MM.1S (cell line): ENCODE measurements around the gene SLIT3.

ENCODE experiments used
- DNase-seq: peaks from one replicate; pipeline ENCODE4 v3.0.0-alpha.2; 2015
- H2AFZ ChIP-seq: fragments of 300-600 bp; sonication (generic); 2 replicates; pipeline ENCODE4 v1.6.0; 2016; ENCODE audit warnings: antibody characterized with exemption, low read length
- H3F3A ChIP-seq: fragments of 300-600 bp; sonication (generic); 2 replicates; pipeline ENCODE4 v1.6.1; 2016; ENCODE audit warnings: mild to moderate bottlenecking, antibody characterized with exemption, low read length, moderate library complexity, mixed read lengths; ENCODE audit not compliant: insufficient read depth
- H3K27ac ChIP-seq: fragments of 300-600 bp; sonication (generic); 2 replicates; pipeline ENCODE4 v1.5.1; 2016; ENCODE audit warnings: mild to moderate bottlenecking, low read length
- H3K27me3 ChIP-seq: fragments of 300-600 bp; sonication (generic); replicated peaks from 2 replicates; pipeline ENCODE4 v1.6.0; 2016; ENCODE audit warnings: low read length; ENCODE audit not compliant: insufficient read depth
- H3K36me3 ChIP-seq: fragments of 300-600 bp; sonication (generic); replicated peaks from 2 replicates; pipeline ENCODE4 v1.6.1; 2016; ENCODE audit warnings: mild to moderate bottlenecking, low read length, mixed read lengths; ENCODE audit not compliant: insufficient read depth
- H3K4me1 ChIP-seq: fragments of 300-600 bp; sonication (generic); 2 replicates; pipeline ENCODE4 v1.6.1; 2016; ENCODE audit warnings: low read length, mixed read lengths
- H3K4me2 ChIP-seq: fragments of 300-600 bp; sonication (generic); 2 replicates; pipeline ENCODE4 v1.6.0; 2016; ENCODE audit warnings: low read depth, low read length
- H3K4me3 ChIP-seq: fragments of 300-600 bp; sonication (generic); 2 replicates; pipeline ENCODE4 v1.5.1; 2016; ENCODE audit warnings: low read length, mixed read lengths
- H3K79me2 ChIP-seq: fragments of 300-600 bp; sonication (generic); 2 replicates; pipeline ENCODE4 v1.6.1; 2016; ENCODE audit warnings: mixed run types, low read length, mixed read lengths
- H3K9ac ChIP-seq: fragments of 300-600 bp; sonication (generic); 2 replicates; pipeline ENCODE4 v1.6.1; 2016; ENCODE audit warnings: low read length, mixed read lengths
- H3K9me2 ChIP-seq: fragments of 300-600 bp; sonication (generic); replicated peaks from 2 replicates; pipeline ENCODE4 v1.6.1; 2016; ENCODE audit warnings: mild to moderate bottlenecking, low read length, mixed read lengths; ENCODE audit not compliant: insufficient read depth
- H3K9me3 ChIP-seq: fragments of 300-600 bp; sonication (generic); replicated peaks from 2 replicates; pipeline ENCODE4 v1.6.1; 2016; ENCODE audit warnings: mild to moderate bottlenecking, low read length, mixed read lengths; ENCODE audit not compliant: insufficient read depth
- H4K20me1 ChIP-seq: fragments of 300-600 bp; sonication (generic); 2 replicates; pipeline ENCODE4 v1.6.1; 2016; ENCODE audit warnings: mild to moderate bottlenecking, low read length, moderate library complexity, mixed read lengths; ENCODE audit not compliant: insufficient read depth
- CTCF ChIP-seq: fragments of 300-600 bp; sonication (generic); IDR thresholded peaks from 2 replicates; pipeline ENCODE4 v1.5.1; 2016; ENCODE audit warnings: antibody characterized with exemption, low read length, mixed read lengths
- EZH2 ChIP-seq: fragments of 300-600 bp; sonication (generic); optimal IDR thresholded peaks from 2 replicates; pipeline ENCODE3; 2017; ENCODE audit warnings: low read depth, mild to moderate bottlenecking, antibody characterized with exemption, low read length, mixed read lengths
- EZH2phosphoT487 ChIP-seq: fragments of 300-600 bp; sonication (generic); IDR thresholded peaks from 2 replicates; pipeline ENCODE4 v1.6.1; 2018; ENCODE audit warnings: antibody characterized with exemption, low read length

SLIT3 gene

DNA sequence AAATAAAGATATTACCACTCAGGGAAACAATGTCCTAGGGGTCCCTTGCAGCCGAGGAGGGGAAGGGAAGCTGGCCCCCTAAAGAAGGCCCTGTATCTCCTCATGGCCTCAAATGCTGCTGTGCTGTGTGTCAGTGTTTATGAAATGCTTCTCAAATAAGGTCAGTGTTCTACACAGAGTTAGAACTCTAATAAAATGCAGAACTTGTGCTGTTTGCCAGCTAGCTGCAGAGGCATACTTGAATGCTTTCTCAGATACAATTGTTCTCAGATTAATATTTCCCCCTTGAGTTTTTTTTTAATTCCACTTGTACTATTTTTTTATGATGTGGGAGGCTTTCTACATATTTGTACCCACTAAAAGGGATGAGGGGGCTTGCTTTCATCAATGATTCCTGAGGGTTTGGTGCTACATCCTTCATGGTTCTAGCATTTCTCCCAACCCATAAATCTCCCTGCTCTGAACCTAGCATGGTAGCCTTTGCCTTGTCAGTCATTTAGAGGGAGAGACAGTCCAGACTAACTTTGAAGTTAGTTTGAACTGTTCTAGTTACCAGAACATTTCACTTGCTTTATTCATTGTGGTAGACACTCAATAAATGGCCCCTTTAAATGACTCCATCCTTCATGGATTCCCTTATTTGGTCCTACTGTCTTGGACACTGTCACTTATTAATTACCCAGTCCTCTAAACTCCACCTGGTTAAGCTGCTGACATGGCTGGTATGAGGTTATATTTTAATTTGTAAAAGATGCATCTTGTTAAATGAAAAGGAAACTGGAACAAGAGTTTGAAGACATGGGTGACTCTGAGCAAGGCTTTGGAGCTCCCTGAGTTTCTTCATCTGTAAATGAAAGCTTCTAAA, 12.6 kb downstream of the SLIT3 start:
- H3K27me3 ChIP-seq: no peaks in the 10 kb centered on the region
- H3K4me1 ChIP-seq: no peaks in the 10 kb centered on the region
- no peaks in the 10 kb centered on the region for H3K79me2 ChIP-seq
- no peak overlapping the region for H3K9ac ChIP-seq
- no peak for TF ChIP-seq EZH2
- TF ChIP-seq EZH2phosphoT487: no peak
- no peak for TF ChIP-seq CTCF
- no peak overlapping the region for H3K4me2 ChIP-seq
- H3K4me3 ChIP-seq: no peak overlapping the region
- no peaks in the 10 kb centered on the region for H3K9me2 ChIP-seq
- H2AFZ ChIP-seq: no peak overlapping the region
- no peaks in the 10 kb centered on the region for H3K36me3 ChIP-seq
- no peaks in the 10 kb centered on the region for H3F3A ChIP-seq
- H3K9me3 ChIP-seq: no peaks in the 10 kb centered on the region
- no peaks in the 10 kb centered on the region for H4K20me1 ChIP-seq
- no peak for DNase-seq
- no peak overlapping the region for H3K27ac ChIP-seq

DNA sequence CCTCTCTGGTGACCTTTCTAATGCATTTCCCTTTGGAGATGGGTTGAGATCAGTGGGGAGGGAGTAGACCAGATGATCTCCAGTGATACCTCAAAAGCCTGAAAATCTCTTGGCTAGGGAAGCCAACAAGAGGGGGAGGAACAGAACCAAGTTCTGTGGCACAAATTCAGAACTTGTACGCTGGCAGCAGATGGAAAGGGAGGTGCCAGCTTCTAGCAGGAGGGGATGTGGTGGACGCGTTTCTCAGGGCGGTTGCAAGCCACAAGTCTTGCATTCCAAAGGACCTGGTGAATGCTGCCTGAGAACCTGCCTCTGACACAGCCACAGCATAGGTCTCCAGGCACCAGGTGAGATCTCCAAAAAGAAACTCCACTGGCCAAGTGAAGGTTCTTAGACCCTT, 13.4 kb downstream of the SLIT3 start:
- no peak overlapping the region for H3K4me2 ChIP-seq
- DNase-seq: no peak
- no peaks in the 10 kb centered on the region for H4K20me1 ChIP-seq
- no peak overlapping the region for H2AFZ ChIP-seq
- no peak overlapping the region for H3K9ac ChIP-seq
- no peak overlapping the region for H3K4me3 ChIP-seq
- TF ChIP-seq EZH2: no peak
- no peak for TF ChIP-seq CTCF
- TF ChIP-seq EZH2phosphoT487: no peak
- no peaks in the 10 kb centered on the region for H3K9me2 ChIP-seq
- no peaks in the 10 kb centered on the region for H3K27me3 ChIP-seq
- H3K9me3 ChIP-seq: no peaks in the 10 kb centered on the region
- H3K4me1 ChIP-seq: no peaks in the 10 kb centered on the region
- no peaks in the 10 kb centered on the region for H3F3A ChIP-seq
- H3K27ac ChIP-seq: no peak overlapping the region
- no peaks in the 10 kb centered on the region for H3K79me2 ChIP-seq
- no peaks in the 10 kb centered on the region for H3K36me3 ChIP-seq

DNA sequence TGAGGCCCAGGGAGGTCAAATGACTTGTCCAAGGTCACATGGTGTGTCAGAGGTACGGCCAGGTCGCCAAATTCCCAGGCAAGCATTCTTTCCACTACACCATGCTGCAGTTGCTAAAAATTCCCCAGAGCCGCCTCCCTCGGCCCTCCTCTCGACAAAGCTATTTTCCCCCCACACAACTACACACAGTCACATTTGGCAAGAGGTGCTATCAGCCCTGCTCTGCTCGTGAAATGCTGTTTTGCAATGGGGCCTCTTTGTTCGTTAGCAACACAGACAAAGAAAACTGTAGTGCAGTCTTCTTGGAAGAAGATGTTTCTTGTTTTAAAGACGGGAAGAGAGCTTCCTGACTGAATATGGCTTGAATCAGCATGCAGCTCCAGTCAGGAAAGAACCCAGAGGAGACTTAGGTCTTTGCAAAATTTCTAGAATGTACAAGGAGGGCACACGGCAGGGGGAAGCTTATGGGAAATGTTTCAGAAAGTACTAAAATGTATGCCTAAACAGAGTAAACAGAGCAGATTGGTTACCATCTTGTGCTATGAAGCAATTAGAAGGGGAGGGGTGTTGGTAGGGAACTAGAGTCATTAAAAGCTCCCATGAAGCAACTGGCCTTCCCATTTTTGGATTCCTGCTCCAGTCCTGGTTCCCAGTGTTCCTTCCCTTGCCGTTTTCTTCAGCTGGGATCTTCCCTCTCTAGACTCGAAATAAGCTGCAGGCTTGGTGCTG, 14.2 kb downstream of the SLIT3 start:
- Histone ChIP-seq H3K4me3 (no peak overlapping the region), H4K20me1 (no peaks in the 10 kb centered on the region), H3K79me2 (no peaks in the 10 kb centered on the region), H3K9me2 (no peaks in the 10 kb centered on the region), H3K27ac (no peak overlapping the region), H2AFZ (no peak overlapping the region), H3K27me3 (no peaks in the 10 kb centered on the region), H3K4me2 (no peak overlapping the region), H3K4me1 (no peaks in the 10 kb centered on the region), H3K9me3 (no peaks in the 10 kb centered on the region), H3F3A (no peaks in the 10 kb centered on the region), H3K9ac (no peak overlapping the region), H3K36me3 (no peaks in the 10 kb centered on the region)
- DNase-seq: no peak
- no peak for TF ChIP-seq EZH2
- no peak for TF ChIP-seq CTCF
- no peak for TF ChIP-seq EZH2phosphoT487
